ENCODE measurements around the gene KRT85. TPM values are rescaled to one million over a fixed set of nuclear protein-coding genes. Genes with fewer than 3 reads are reported as not detected.

The KRT85 gene
- total and polyA plus RNA-seq, 8 donors: 0.14 to 0.26 TPM; not detected in 6

DNA sequence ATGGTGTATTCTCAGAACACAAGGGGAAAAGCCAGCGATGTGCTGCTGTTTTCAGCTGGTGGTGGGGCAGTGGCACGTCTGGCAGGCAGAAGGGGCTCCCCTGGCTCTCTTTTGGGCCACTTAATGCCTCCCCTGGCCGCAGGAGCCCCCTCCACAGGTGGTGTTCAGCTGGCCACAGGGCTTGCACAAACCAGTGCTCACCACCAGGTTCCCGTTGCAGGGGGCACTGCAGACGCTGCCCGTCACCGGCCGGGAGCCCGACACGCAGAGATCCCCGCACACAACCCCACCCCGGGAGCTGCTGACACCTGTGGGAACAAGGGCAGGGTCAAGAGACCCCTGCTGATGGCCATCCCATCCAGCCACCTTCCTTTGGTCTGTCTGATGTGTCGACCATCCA lies 52.8 kb downstream of the KRT85 start:
- Histone ChIP-seq H3K4me1 (no peaks in the 10 kb centered on the region), H3K36me3 (no peaks in the 10 kb centered on the region), H3K27ac (no peak overlapping the region), H3K4me3 (no peak overlapping the region), H3K27me3 (peaks cover 0 to 65% of the 10 kb centered on the region in 2 donors), H3K9me3 (no peaks in the 10 kb centered on the region)
- DNase-seq (no peak), ATAC-seq (no peak)
- intact Hi-C loops (cut with DNase I): no loop called here
- TF ChIP-seq, protein P1, sequence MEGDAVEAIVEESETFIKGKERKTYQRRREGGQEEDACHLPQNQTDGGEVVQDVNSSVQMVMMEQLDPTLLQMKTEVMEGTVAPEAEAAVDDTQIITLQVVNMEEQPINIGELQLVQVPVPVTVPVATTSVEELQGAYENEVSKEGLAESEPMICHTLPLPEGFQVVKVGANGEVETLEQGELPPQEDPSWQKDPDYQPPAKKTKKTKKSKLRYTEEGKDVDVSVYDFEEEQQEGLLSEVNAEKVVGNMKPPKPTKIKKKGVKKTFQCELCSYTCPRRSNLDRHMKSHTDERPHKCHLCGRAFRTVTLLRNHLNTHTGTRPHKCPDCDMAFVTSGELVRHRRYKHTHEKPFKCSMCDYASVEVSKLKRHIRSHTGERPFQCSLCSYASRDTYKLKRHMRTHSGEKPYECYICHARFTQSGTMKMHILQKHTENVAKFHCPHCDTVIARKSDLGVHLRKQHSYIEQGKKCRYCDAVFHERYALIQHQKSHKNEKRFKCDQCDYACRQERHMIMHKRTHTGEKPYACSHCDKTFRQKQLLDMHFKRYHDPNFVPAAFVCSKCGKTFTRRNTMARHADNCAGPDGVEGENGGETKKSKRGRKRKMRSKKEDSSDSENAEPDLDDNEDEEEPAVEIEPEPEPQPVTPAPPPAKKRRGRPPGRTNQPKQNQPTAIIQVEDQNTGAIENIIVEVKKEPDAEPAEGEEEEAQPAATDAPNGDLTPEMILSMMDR (IDR thresholded peaks at IDR 0.05): no peak

DNA sequence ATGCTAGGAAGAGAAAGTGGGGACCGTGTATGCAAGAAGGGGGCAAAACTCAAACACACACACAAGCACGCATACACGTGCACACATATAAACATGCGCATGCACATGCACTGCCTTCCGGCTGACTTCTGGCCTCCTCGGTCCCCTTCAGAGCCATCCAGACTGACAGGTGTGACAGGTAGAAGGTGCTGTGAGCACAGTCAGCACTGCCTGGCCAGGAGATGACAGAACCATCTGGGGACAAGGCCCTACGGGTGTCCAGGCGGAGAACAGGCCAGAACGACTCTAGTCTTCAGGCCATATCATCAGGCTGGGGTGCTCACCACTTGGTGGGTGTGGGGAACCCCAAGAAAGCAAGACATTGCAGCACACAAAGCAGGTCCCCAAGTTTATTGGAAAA lies 53.4 kb downstream of the KRT85 start:
- TF ChIP-seq, protein P1 (IDR thresholded peaks at IDR 0.05): no peak
- H3K27ac ChIP-seq: no peak overlapping the region
- peaks cover 0 to under 1% of the 10 kb centered on the region in 2 donors for H3K4me1 ChIP-seq
- H3K4me3 ChIP-seq: no peak overlapping the region
- no peak for DNase-seq
- intact Hi-C loops (cut with DNase I): no loop called here
- peaks cover 4 to 65% of the 10 kb centered on the region in 2 donors for H3K27me3 ChIP-seq
- ATAC-seq: no peak
- H3K36me3 ChIP-seq: no peaks in the 10 kb centered on the region
- no peaks in the 10 kb centered on the region for H3K9me3 ChIP-seq

DNA sequence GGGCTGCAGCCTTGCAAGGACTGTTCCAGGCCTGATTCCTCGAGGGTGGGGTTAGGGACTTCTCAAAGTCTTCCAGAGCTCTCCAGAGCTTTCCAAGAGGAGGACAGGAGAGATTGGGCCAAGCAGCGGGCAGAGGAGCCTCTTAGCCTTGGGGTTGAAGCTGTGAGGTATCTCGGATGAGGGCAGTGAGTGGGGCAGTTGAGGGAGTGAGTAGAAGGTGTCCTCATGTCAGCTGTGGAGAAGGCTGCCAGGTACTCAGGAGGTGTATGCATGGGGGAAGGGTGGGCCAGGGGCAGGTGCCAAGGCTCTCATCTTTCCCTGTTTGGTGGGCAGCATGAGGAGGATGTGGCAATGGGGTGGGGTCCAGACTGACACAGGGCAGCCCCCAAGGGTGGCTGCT lies 53.8 kb downstream of the KRT85 start:
- Histone ChIP-seq H3K4me3 (no peak overlapping the region), H3K36me3 (no peaks in the 10 kb centered on the region), H3K9me3 (no peaks in the 10 kb centered on the region), H3K27me3 (peaks cover 7 to 65% of the 10 kb centered on the region in 2 donors), H3K27ac (no peak overlapping the region), H3K4me1 (peaks cover 4 to 5% of the 10 kb centered on the region in 2 donors)
- DNase-seq (no peak), ATAC-seq (no peak)
- intact Hi-C loops (cut with DNase I): no loop called here
- TF ChIP-seq, protein P1 (IDR thresholded peaks at IDR 0.05): no peak

DNA sequence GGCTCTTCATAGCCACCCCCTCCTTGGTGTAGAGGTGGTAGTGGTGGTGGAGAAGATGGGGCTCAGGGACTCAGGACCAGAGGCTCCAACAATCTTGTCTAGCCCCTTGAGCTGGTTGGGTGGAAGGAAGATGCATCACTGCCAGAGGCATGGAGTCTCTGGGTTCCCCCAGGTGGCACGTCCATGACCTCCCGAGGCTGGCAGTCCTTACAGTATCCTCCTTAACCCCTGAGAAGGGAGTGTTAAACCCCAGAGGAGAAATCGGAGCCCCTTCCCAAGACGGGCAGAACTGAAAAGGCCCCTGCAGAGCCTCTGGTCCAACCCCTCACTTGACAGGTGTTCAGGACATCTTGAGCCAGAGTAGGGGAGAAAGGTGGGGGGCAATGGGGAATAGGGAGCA lies 55.2 kb downstream of the KRT85 start:
- intact Hi-C loops (cut with DNase I): no loop called here

DNA sequence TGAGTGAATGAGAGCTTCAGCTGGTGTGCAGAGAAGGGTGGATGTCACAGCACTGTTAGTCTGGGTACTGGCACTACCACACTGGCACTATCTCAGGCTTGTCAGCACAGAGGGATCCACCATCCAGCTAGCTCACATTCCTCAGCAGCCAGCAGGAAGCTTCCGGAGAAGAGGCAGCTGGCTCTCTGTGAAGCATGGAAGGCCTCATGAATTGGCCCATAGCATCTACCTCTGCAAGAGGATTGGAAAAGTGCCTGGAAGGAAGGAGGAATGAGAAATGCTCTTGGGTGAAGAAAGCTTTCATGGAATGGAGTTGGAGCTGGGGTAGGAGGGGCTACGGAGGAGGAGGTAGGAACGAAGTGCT lies 56.0 kb downstream of the KRT85 start:
- TF ChIP-seq, protein P1 (IDR thresholded peaks at IDR 0.05): no peak
- H3K27me3 ChIP-seq: peaks cover 11 to 78% of the 10 kb centered on the region in 2 donors
- intact Hi-C loops (cut with DNase I): no loop called here
- no peaks in the 10 kb centered on the region for H3K9me3 ChIP-seq
- no peak overlapping the region for H3K4me3 ChIP-seq
- no peak for ATAC-seq
- H3K4me1 ChIP-seq: peaks cover 5 to 10% of the 10 kb centered on the region in 2 donors
- DNase-seq: no peak
- no peaks in the 10 kb centered on the region for H3K36me3 ChIP-seq
- H3K27ac ChIP-seq: no peak overlapping the region

More for the DNA sequence above, 55.2 kb downstream of the KRT85 start:
- H3K27ac ChIP-seq: no peak overlapping the region
- no peak for ATAC-seq
- no peaks in the 10 kb centered on the region for H3K9me3 ChIP-seq
- no peak for DNase-seq
- TF ChIP-seq, protein P1 (IDR thresholded peaks at IDR 0.05): no peak
- peaks cover 11 to 69% of the 10 kb centered on the region in 2 donors for H3K27me3 ChIP-seq
- no peaks in the 10 kb centered on the region for H3K36me3 ChIP-seq
- H3K4me3 ChIP-seq: no peak overlapping the region
- H3K4me1 ChIP-seq: peaks cover 5 to 10% of the 10 kb centered on the region in 2 donors

Measured in left lung (tissue), 10 donors.